SK-N-SH treated with all-trans-retinoic acid at 6 μM for 48 hours (cell line): ENCODE data around the gene ITGB3.

Experiments
- ATAC-seq: fragments of 200-7000 bp; cut with Tn5 transposase; 3 replicates; pipeline ENCODE4 v1.9.1; 2020; ENCODE audit warnings: mild to moderate bottlenecking, moderate library complexity
- ARNTL ChIP-seq: fragments of 450-650 bp; formaldehyde crosslinking; IDR thresholded peaks from 2 replicates; pipeline ENCODE4 v1.5.0; 2020; ENCODE audit warnings: low read depth, mild to moderate bottlenecking, moderate library complexity, borderline replicate concordance
- BACH2 ChIP-seq: fragments of 250-450 bp; sonication (Bioruptor Pico); IDR thresholded peaks from 2 replicates; pipeline ENCODE4 v1.9.0; 2021; ENCODE audit warnings: mild to moderate bottlenecking, borderline replicate concordance
- CREB5 ChIP-seq: fragments of 250-450 bp; sonication (Bioruptor Pico); IDR thresholded peaks from 2 replicates; pipeline ENCODE4 v1.5.1; 2020; ENCODE audit warnings: low read depth, mild to moderate bottlenecking, moderate library complexity
- CSDC2 ChIP-seq: fragments of 250-450 bp; sonication (Bioruptor Pico); IDR thresholded peaks from 2 replicates; pipeline ENCODE4 v1.5.0; 2020; ENCODE audit warnings: mild to moderate bottlenecking, moderate library complexity
- CSRNP3 ChIP-seq: fragments of 250-450 bp; sonication (Bioruptor Pico); IDR thresholded peaks from 2 replicates; pipeline ENCODE4 v1.5.1; 2021; ENCODE audit warnings: mild to moderate bottlenecking, moderate library complexity
- ESRRG ChIP-seq: fragments of 250-450 bp; sonication (Bioruptor Pico); IDR thresholded peaks from 2 replicates; pipeline ENCODE4 v1.6.1; 2021; ENCODE audit warnings: mild to moderate bottlenecking
- GLIS3 ChIP-seq: fragments of 250-450 bp; sonication (Bioruptor Pico); IDR thresholded peaks from 2 replicates; pipeline ENCODE4 v1.5.0; 2020; ENCODE audit warnings: mild to moderate bottlenecking, moderate library complexity
- ISL1 ChIP-seq: fragments of 250-450 bp; sonication (Bioruptor Pico); IDR thresholded peaks from 2 replicates; pipeline ENCODE4 v2.1.2; 2022; ENCODE audit warnings: mild to moderate bottlenecking, moderate library complexity
- OSR1 ChIP-seq: fragments of 250-450 bp; sonication (Bioruptor Pico); IDR thresholded peaks from 2 replicates; pipeline ENCODE4 v1.8.0; 2022; ENCODE audit warnings: moderate library complexity, mild to moderate bottlenecking, inconsistent platforms
- POU6F1 ChIP-seq: fragments of 250-450 bp; sonication (Bioruptor Pico); IDR thresholded peaks from 2 replicates; pipeline ENCODE4 v1.8.0; 2021; ENCODE audit warnings: low read depth, mild to moderate bottlenecking, moderate library complexity, borderline replicate concordance
- PPARA ChIP-seq: fragments of 250-450 bp; sonication (Bioruptor Pico); IDR thresholded peaks from 2 replicates; pipeline ENCODE4 v1.5.0; 2020; ENCODE audit warnings: mild to moderate bottlenecking, borderline replicate concordance
- RARB ChIP-seq: fragments of 250-450 bp; sonication (Bioruptor Pico); IDR thresholded peaks from 2 replicates; pipeline ENCODE4 v1.8.0; 2021; ENCODE audit warnings: mild to moderate bottlenecking, moderate library complexity
- SNAI2 ChIP-seq: fragments of 250-450 bp; sonication (Bioruptor Pico); IDR thresholded peaks from 2 replicates; pipeline ENCODE4 v1.5.0; 2020; ENCODE audit warnings: mild to moderate bottlenecking, moderate library complexity
- TCF4 ChIP-seq: fragments of 250-450 bp; sonication (Bioruptor Pico); IDR thresholded peaks from 2 replicates; pipeline ENCODE4 v1.8.0; 2021; ENCODE audit warnings: mild to moderate bottlenecking, moderate library complexity, borderline replicate concordance
- TOX ChIP-seq: fragments of 250-450 bp; sonication (Bioruptor Pico); IDR thresholded peaks from 2 replicates; pipeline ENCODE4 v1.8.0; 2021; ENCODE audit warnings: mild to moderate bottlenecking, moderate library complexity, borderline replicate concordance
- TSHZ2 ChIP-seq: fragments of 250-450 bp; sonication (Bioruptor Pico); IDR thresholded peaks from 2 replicates; pipeline ENCODE4 v1.5.0; 2020; ENCODE audit warnings: mild to moderate bottlenecking, moderate library complexity
- ZC3H10 ChIP-seq: fragments of 250-450 bp; sonication (Bioruptor Pico); IDR thresholded peaks from 2 replicates; pipeline ENCODE4 v1.5.1; 2021; ENCODE audit warnings: mild to moderate bottlenecking, moderate library complexity
- ZFP30 ChIP-seq: fragments of 450-650 bp; formaldehyde crosslinking; IDR thresholded peaks from 2 replicates; pipeline ENCODE4 v1.5.0; 2022; ENCODE audit warnings: mild to moderate bottlenecking, moderate library complexity
- ZNF565 ChIP-seq: fragments of 450-650 bp; formaldehyde crosslinking; conservative IDR thresholded peaks from 2 replicates; pipeline ENCODE4 v1.5.0; 2020; ENCODE audit warnings: low read depth, mild to moderate bottlenecking, moderate library complexity
- ZNF70 ChIP-seq: fragments of 450-650 bp; formaldehyde crosslinking; IDR thresholded peaks from 2 replicates; pipeline ENCODE4 v1.5.0; 2020; ENCODE audit warnings: mild to moderate bottlenecking, moderate library complexity

Gene ITGB3

GRCh38 chr17:47274319-47275069 lies 20.9 kb downstream of the ITGB3 start (continued):
- TF ChIP-seq TSHZ2 (CRISPR knock-in tag): no peak

GRCh38 chr17:47275245-47275984 lies 21.8 kb downstream of the ITGB3 start:
- TF ChIP-seq CSRNP3 (CRISPR knock-in tag): no peak
- TF ChIP-seq CSDC2 (CRISPR knock-in tag): no peak
- peak; percentile 95 for TF ChIP-seq TCF4 (CRISPR knock-in tag)
- TF ChIP-seq POU6F1 (CRISPR knock-in tag): no peak
- peak; percentile 71 for TF ChIP-seq GLIS3 (CRISPR knock-in tag)
- no peak for TF ChIP-seq ZC3H10 (CRISPR knock-in tag)
- 0 out of 2 replicates have a peak, but pooled peaks have one; percentile 28 for TF ChIP-seq SNAI2
- 0 out of 2 replicates have a peak, but pooled peaks have one; percentile 38 for TF ChIP-seq ZNF565 (CRISPR knock-in tag)
- no peak for TF ChIP-seq CREB5 (CRISPR knock-in tag)
- ATAC-seq: peak; percentile 68

- TF ChIP-seq TCF4 (CRISPR knock-in tag) (no peak), ISL1 (CRISPR knock-in tag) (no peak), CSDC2 (CRISPR knock-in tag) (no peak), ZNF70 (CRISPR knock-in tag) (no peak), CSRNP3 (CRISPR knock-in tag) (no peak), RARB (CRISPR knock-in tag) (no peak), PPARA (no peak), ZC3H10 (CRISPR knock-in tag) (no peak), BACH2 (CRISPR knock-in tag) (no peak)
- ATAC-seq: no peak
Observed at GRCh38 chr17:47276444-47276843, 22.8 kb downstream of the ITGB3 start.

GRCh38 chr17:47276868-47277267 lies 23.2 kb downstream of the ITGB3 start:
- peak; percentile 57 for ATAC-seq
- TF ChIP-seq ZNF70 (CRISPR knock-in tag) (no peak), ZNF565 (CRISPR knock-in tag) (no peak), TCF4 (CRISPR knock-in tag) (no peak), ZFP30 (no peak), ISL1 (CRISPR knock-in tag) (no peak), ESRRG (CRISPR knock-in tag) (no peak), ARNTL (CRISPR knock-in tag) (no peak), PPARA (no peak), RARB (CRISPR knock-in tag) (no peak), CSRNP3 (CRISPR knock-in tag) (no peak), TSHZ2 (CRISPR knock-in tag) (no peak), TOX (CRISPR knock-in tag) (no peak), OSR1 (CRISPR knock-in tag) (no peak), GLIS3 (CRISPR knock-in tag) (no peak)
